ENCODE measurements around the gene UQCC5. TPM values are rescaled to one million over a fixed set of nuclear protein-coding genes. Genes with fewer than 3 reads are reported as not detected.

Gene UQCC5
- total RNA-seq, 1 donor from 2014 or later, result not detected

DNA sequence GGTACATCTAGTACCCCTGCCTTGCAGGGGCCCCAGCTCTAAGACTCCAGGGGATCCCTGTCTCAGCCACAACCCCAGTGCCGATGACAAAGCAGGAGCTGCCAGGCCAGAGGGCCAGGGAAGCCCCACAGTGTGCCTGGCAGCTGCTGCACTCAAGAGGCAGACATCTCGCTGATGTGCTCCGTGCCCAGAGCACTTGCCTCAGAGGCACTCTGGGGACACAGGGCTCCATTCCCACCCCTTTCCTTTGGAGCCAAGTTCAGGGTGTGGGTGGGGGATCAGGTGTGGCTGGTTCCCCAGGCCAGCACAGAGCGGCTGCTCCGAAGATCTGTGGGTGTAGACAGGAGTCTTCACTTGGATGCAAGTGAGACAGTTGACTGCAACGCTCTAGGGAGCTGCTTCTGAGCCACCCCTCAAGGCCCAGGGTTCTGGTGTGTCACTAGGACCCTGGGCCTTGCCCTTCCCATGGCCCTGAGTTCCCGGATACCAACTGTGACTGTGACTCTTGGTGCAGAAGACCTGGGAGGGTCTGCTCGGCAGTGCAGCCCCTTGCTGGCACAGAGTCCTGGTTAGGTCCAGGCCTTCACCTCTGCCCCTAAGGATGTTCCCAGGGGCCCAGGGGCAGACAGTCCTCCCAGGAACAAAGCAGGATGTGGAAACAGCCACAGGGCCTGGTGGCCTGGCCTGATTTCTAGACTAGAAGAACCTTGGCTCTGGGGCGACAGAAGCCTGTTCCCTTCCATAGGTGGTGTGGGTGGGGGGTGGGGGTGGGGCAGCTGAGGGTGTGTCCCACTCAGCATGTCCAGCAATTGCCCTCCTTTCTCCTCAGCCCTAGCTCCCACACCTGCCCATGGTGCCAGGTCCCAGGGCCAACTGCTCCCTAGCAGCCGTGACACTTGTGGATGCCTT is 5.2 kb upstream of the UQCC5 start:
- Histone ChIP-seq H3K36me3 (peaks cover 4 to 11% of the 10 kb centered on the region in 2 donors), H3K27ac (peak overlapping the region; percentile 49 to 80), H3K4me3 (no peak overlapping the region), H3K9me3 (no peaks in the 10 kb centered on the region), H3K27me3 (no peaks in the 10 kb centered on the region), H3K4me1 (peaks cover 4 to 17% of the 10 kb centered on the region in 2 donors)
- intact Hi-C loops (cut with DNase I), result loop anchor here (5.0 to 10.0 kb wide), 2 partner anchors 244 to 364 kb away; partner anchors contain the start of genes GLYCTK and STIMATE
- DNase-seq (ENCODE audit: low spot score in 2 of 2), result peak in 1 of 2 donors; percentile 63
- no peak for TF ChIP-seq CTCF (IDR thresholded peaks at IDR 0.05)

GRCh38 chr3:52531860-52532516 is 4.4 kb upstream of the UQCC5 start:
- H3K27me3 ChIP-seq, result no peaks in the 10 kb centered on the region
- peaks cover 4 to 17% of the 10 kb centered on the region in 2 donors for H3K4me1 ChIP-seq
- H3K36me3 ChIP-seq, result peaks cover 4 to 11% of the 10 kb centered on the region in 2 donors
- peak in 1 of 2 donors; percentile 64 for DNase-seq (ENCODE audit: low spot score in 2 of 2)
- intact Hi-C loops (cut with DNase I), result loop anchor here (5.0 to 10.0 kb wide), 2 partner anchors 245 to 363 kb away; partner anchors contain the start of genes GLYCTK and STIMATE
- H3K4me3 ChIP-seq, result peak overlapping the region in 1 of 2 donors; percentile 64
- no peak for TF ChIP-seq CTCF (IDR thresholded peaks at IDR 0.05)
- no peaks in the 10 kb centered on the region for H3K9me3 ChIP-seq
- peak overlapping the region; percentile 49 to 80 for H3K27ac ChIP-seq

- no peaks in the 10 kb centered on the region for H3K9me3 ChIP-seq
- peaks cover 7 to 20% of the 10 kb centered on the region in 2 donors for H3K4me1 ChIP-seq
- H3K27me3 ChIP-seq, result no peaks in the 10 kb centered on the region
- intact Hi-C loops (cut with DNase I), result loop anchor here (5.0 to 10.0 kb wide), 2 partner anchors 245 to 362 kb away; partner anchors contain the start of genes GLYCTK and STIMATE
- H3K36me3 ChIP-seq, result peaks cover 2 to 10% of the 10 kb centered on the region in 2 donors
- peak overlapping the region; percentile 49 to 80 for H3K27ac ChIP-seq
- DNase-seq (ENCODE audit: low spot score in 2 of 2), result peak in 1 of 2 donors; percentile 73
- H3K4me3 ChIP-seq, result peak overlapping the region; percentile 64 to 66
- no peak for TF ChIP-seq CTCF (IDR thresholded peaks at IDR 0.05)
These were observed 3.9 kb upstream of the UQCC5 start for GRCh38 chr3:52532517-52532837.

- peaks cover 0 to 5% of the 10 kb centered on the region in 2 donors for H3K36me3 ChIP-seq
- TF ChIP-seq CTCF (IDR thresholded peaks at IDR 0.05), result no peak
- no peaks in the 10 kb centered on the region for H3K9me3 ChIP-seq
- peak overlapping the region; percentile 64 to 66 for H3K4me3 ChIP-seq
- H3K27me3 ChIP-seq, result no peaks in the 10 kb centered on the region
- peak overlapping the region; percentile 49 to 80 for H3K27ac ChIP-seq
- DNase-seq (ENCODE audit: low spot score in 2 of 2), result peak in 1 of 2 donors; percentile 67
- intact Hi-C loops (cut with DNase I), result loop anchor here (5.0 to 10.0 kb wide), 2 partner anchors 246 to 362 kb away; partner anchors contain the start of genes GLYCTK and STIMATE
- peaks cover 13 to 25% of the 10 kb centered on the region in 2 donors for H3K4me1 ChIP-seq
These were observed 3.4 kb upstream of the UQCC5 start for GRCh38 chr3:52532838-52533622.
